Skin of body (tissue), 1 donor: ENCODE data around the gene BAIAP2L1. TPM values are rescaled to one million over a fixed set of nuclear protein-coding genes. Genes with fewer than 3 reads are reported as not detected.

Source experiments
- total RNA-seq: library from RNA; depleted of rRNA; stranded (reverse); fragments of >200 nt; gene quantifications from one replicate; pipeline ENCODE4 v1.2.3, GENCODE V29; 2014

The BAIAP2L1 gene
- total RNA-seq, 1 donor from 2014 or later = 7.6 TPM

Other genes with a start within 250 kb of the BAIAP2L1 start
- gene BHLHA15, start 189.7 kb downstream of the BAIAP2L1 start, total RNA-seq = 0.49 TPM
- gene TECPR1, start 148.9 kb downstream of the BAIAP2L1 start, total RNA-seq = 8.3 TPM
- gene BRI3, start 119.4 kb downstream of the BAIAP2L1 start, total RNA-seq = 30.2 TPM
- gene NPTX2, start 216.2 kb upstream of the BAIAP2L1 start, total RNA-seq = 2.4 TPM